CD14-positive monocyte (primary cell): ENCODE measurements around the gene MYH8. TPM values are rescaled to one million over a fixed set of nuclear protein-coding genes. Genes with fewer than 3 reads are reported as not detected.

Experiments
- DNase-seq, 3 donors: peaks; one replicate each; pipeline ENCODE4 v3.0.0-alpha.2; 2011 to 2022
- H2AFZ ChIP-seq: 2 replicates; pipeline ENCODE4 v1.6.0; 2012; ENCODE audit warnings: mild to moderate bottlenecking, low read depth, low read length, inconsistent platforms; ENCODE audit not compliant: insufficient read depth, poor library complexity, severe bottlenecking
- H3K27ac ChIP-seq, 2 donors: 1 replicate in 1 of 2; 2 replicates in 1 of 2; pipeline ENCODE4 v1.5.1; 2012 to 2013; ENCODE audit warnings: low read length in 2 of 2, control low read depth in 1 of 2, inconsistent platforms in 1 of 2, low read depth in 1 of 2, mild to moderate bottlenecking in 1 of 2
- H3K27me3 ChIP-seq, 2 donors: one replicate each; pipeline versions ENCODE4 v1.6.0 to v1.6.1; 2011 to 2013; ENCODE audit warnings: low read length in 2 of 2; ENCODE audit not compliant: control insufficient read depth in 2 of 2, insufficient read depth in 2 of 2
- H3K36me3 ChIP-seq, 2 donors: replicated peaks in 1 of 2; 1 replicate in 1 of 2; 2 replicates in 1 of 2; pipeline versions ENCODE4 v1.5.1 to v1.6.1; 2012 to 2013; ENCODE audit warnings: low read length in 2 of 2, control low read depth in 1 of 2, inconsistent platforms in 1 of 2, mild to moderate bottlenecking in 1 of 2; ENCODE audit not compliant: insufficient read depth in 2 of 2, control insufficient read depth in 1 of 2
- H3K4me1 ChIP-seq, 2 donors: 1 replicate in 1 of 2; 2 replicates in 1 of 2; pipeline versions ENCODE4 v1.5.1 to v1.6.1; 2012 to 2013; ENCODE audit warnings: low read length in 2 of 2, control low read depth in 1 of 2, inconsistent platforms in 1 of 2, mild to moderate bottlenecking in 1 of 2, moderate library complexity in 1 of 2; ENCODE audit not compliant: insufficient read depth in 2 of 2, control insufficient read depth in 1 of 2
- H3K4me2 ChIP-seq: replicated peaks from 2 replicates; pipeline ENCODE3; 2012; ENCODE audit warnings: low read length, moderate library complexity, mild to moderate bottlenecking; ENCODE audit not compliant: poor library complexity, severe bottlenecking; ENCODE audit errors: extremely low read depth
- H3K4me3 ChIP-seq, 3 experiments: fragments of 200-600 bp in 1 of 3; sonication (generic) in 1 of 3; replicated peaks in 1 of 3; 1 replicate in 2 of 3; 2 replicates in 1 of 3; pipeline ENCODE4 v1.5.1; 2011 to 2013; ENCODE audit warnings: low read length in 3 of 3, mild to moderate bottlenecking in 3 of 3, control low read depth in 2 of 3, low read depth in 2 of 3, inconsistent platforms in 1 of 3, moderate library complexity in 1 of 3
- H3K79me2 ChIP-seq: 2 replicates; pipeline ENCODE4 v1.6.0; 2012; ENCODE audit warnings: mild to moderate bottlenecking, control low read depth, inconsistent platforms, low read length, moderate library complexity; ENCODE audit not compliant: insufficient read depth
- H3K9ac ChIP-seq: 2 replicates; pipeline ENCODE4 v1.6.0; 2017; ENCODE audit warnings: low read length, mild to moderate bottlenecking; ENCODE audit not compliant: insufficient read depth, poor library complexity, severe bottlenecking
- H3K9me3 ChIP-seq, 2 donors: replicated peaks in 1 of 2; 1 replicate in 1 of 2; 2 replicates in 1 of 2; pipeline versions ENCODE4 v1.5.1 to v1.6.1; 2012 to 2013; ENCODE audit warnings: low read length in 2 of 2, control low read depth in 1 of 2; ENCODE audit not compliant: control insufficient read depth in 1 of 2, insufficient read depth in 1 of 2
- H4K20me1 ChIP-seq: 2 replicates; pipeline ENCODE4 v1.6.0; 2012; ENCODE audit warnings: mild to moderate bottlenecking, low read length, control low read depth, moderate library complexity; ENCODE audit not compliant: insufficient read depth
- H3K27ac Mint-ChIP-seq, 7 donors: one replicate each; pipeline ENCODE4 v1.8.0; 2020; ENCODE audit warnings: mild to moderate bottlenecking in 7 of 7, mixed read lengths in 7 of 7, moderate library complexity in 6 of 7, inconsistent platforms in 2 of 7
- H3K27me3 Mint-ChIP-seq, 3 donors: one replicate each; pipeline ENCODE4 v1.8.0; 2021 to 2022; ENCODE audit warnings: low read depth in 3 of 3, mild to moderate bottlenecking in 3 of 3, mixed read lengths in 3 of 3, moderate library complexity in 3 of 3, inconsistent platforms in 1 of 3
- H3K36me3 Mint-ChIP-seq, 2 donors: one replicate each; pipeline ENCODE4 v1.8.0; 2020; ENCODE audit warnings: mixed read lengths in 2 of 2, inconsistent platforms in 1 of 2, mild to moderate bottlenecking in 1 of 2
- H3K4me1 Mint-ChIP-seq: one replicate; pipeline ENCODE4 v1.8.0; 2020; ENCODE audit warnings: mild to moderate bottlenecking, mixed read lengths
- H3K4me3 Mint-ChIP-seq, 2 donors: one replicate each; pipeline ENCODE4 v1.8.0; 2020; ENCODE audit warnings: mild to moderate bottlenecking in 2 of 2, mixed read lengths in 2 of 2, moderate library complexity in 1 of 2
- H3K9me3 Mint-ChIP-seq, 7 donors: one replicate each; pipeline ENCODE4 v1.8.0; 2020 to 2022; ENCODE audit warnings: mixed read lengths in 7 of 7, mild to moderate bottlenecking in 6 of 7, moderate library complexity in 6 of 7, inconsistent platforms in 2 of 7
- CTCF ChIP-seq: fragments of 200-600 bp; IDR thresholded peaks from one replicate; pipeline ENCODE4 v1.8.0; 2022; ENCODE audit warnings: antibody characterized with exemption, mild to moderate bottlenecking
- WGBS: methylation state at CpG from one replicate; pipeline ENCODE4 v1.1.5; 2013; ENCODE audit warnings: missing lambda C conversion rate; ENCODE audit not compliant: insufficient coverage; 5-methylcytosine and 5-hydroxymethylcytosine counted together
- intact Hi-C, 2 donors: fragments of 100-400 bp; cut with micrococcal nuclease; formaldehyde crosslinking; loops; one replicate each; pipeline versions ENCODE4 v1.15.0 to v1.15.1; 2023
- polyA plus RNA-seq, 3 donors: library from polyadenylated mRNA; depleted of rRNA in 1 of 3; unstranded in 2 of 3; stranded (reverse) in 1 of 3; fragments of 300-500 nt in 2 of 3; fragments of >200 nt in 1 of 3; fragmentation: Illumina TruSeq in 2 of 3; gene quantifications; 1 replicate in 2 of 3; 2 replicates in 1 of 3; pipeline ENCODE4 v1.2.3, GENCODE V29; 2012 to 2021

MYH8 gene
- polyA plus RNA-seq, 3 donors = not detected

DNA sequence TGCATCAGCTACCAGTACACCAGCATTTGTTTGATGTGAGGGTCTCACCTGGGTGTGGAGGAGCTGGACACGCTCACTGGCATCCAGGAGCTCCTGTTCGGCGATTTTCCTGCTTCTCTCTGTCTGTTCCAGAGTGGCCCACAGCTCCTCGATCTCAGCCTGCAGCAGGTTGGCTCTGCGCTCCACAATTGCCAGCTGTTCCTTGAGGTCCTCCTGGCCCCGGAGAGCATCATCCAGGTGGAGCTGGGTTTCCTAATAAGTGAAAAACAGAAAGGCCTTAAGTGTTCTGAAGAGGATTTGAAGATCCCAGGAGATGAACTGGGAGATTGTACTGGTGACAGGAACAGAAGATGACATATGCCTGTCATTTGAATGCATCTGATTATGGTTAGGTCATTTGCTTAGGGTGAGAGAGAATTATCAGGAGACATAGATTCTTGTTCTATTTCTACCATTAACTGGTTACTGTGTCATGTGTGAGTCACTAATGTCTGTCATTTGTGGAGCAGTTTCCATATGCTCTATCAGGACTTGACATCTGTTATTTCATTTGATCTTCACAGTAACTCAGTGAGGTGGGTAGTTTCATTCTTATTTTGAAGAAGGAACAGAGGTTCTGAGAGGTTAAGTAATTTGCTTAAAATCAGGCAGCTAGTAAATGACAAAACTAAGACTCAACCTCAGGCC lies 27.4 kb downstream of the MYH8 start:
- Histone ChIP-seq H2AFZ (no peak overlapping the region), H3K4me2 (no peak overlapping the region), H3K9me3 (no peaks in the 10 kb centered on the region), H3K9ac (no peak overlapping the region), H3K36me3 (no peaks in the 10 kb centered on the region), H4K20me1 (no peaks in the 10 kb centered on the region), H3K4me1 (no peaks in the 10 kb centered on the region), H3K79me2 (no peaks in the 10 kb centered on the region), H3K27me3 (peaks cover 3% of the 10 kb centered on the region in 2 donors), H3K27ac (no peak overlapping the region), H3K4me3 (no peak overlapping the region)
- Mint-ChIP-seq H3K9me3 (no peaks in the 10 kb centered on the region), H3K27me3 (peaks cover 0 to 12% (median 11%) of the 10 kb centered on the region in 3 donors), H3K4me3 (no peak overlapping the region), H3K4me1 (no peaks in the 10 kb centered on the region), H3K27ac (no peak overlapping the region), H3K36me3 (no peaks in the 10 kb centered on the region)
- intact Hi-C loops = no loop called here
- no peak for DNase-seq
- TF ChIP-seq CTCF = no peak
- WGBS = 92% methylated on average over 6 of the region's 6 CpGs

GRCh38 chr17:10392880-10393279 lies 28.9 kb downstream of the MYH8 start:
- TF ChIP-seq CTCF = no peak
- DNase-seq = no peak
- H3K27me3 Mint-ChIP-seq = peaks cover 0 to 18% (median 17%) of the 10 kb centered on the region in 3 donors
- no peaks in the 10 kb centered on the region for H3K36me3 ChIP-seq
- H2AFZ ChIP-seq = no peak overlapping the region
- H3K27ac ChIP-seq = no peak overlapping the region
- no peak overlapping the region for H3K4me3 ChIP-seq
- H3K4me1 ChIP-seq = no peaks in the 10 kb centered on the region
- H3K36me3 Mint-ChIP-seq = no peaks in the 10 kb centered on the region
- H3K4me2 ChIP-seq = no peak overlapping the region
- WGBS = 80% methylated on average over 1 of the region's 9 CpGs
- intact Hi-C loops = no loop called here
- no peaks in the 10 kb centered on the region for H3K4me1 Mint-ChIP-seq
- H3K27ac Mint-ChIP-seq = no peak overlapping the region
- H3K27me3 ChIP-seq = peaks cover 3% of the 10 kb centered on the region in 2 donors
- H3K79me2 ChIP-seq = no peaks in the 10 kb centered on the region
- no peaks in the 10 kb centered on the region for H3K9me3 ChIP-seq
- H3K9ac ChIP-seq = no peak overlapping the region
- no peaks in the 10 kb centered on the region for H3K9me3 Mint-ChIP-seq
- H4K20me1 ChIP-seq = no peaks in the 10 kb centered on the region
- no peak overlapping the region for H3K4me3 Mint-ChIP-seq
